ENCODE results near the gene KNDC1. TPM values are rescaled to one million over a fixed set of nuclear protein-coding genes. Genes with fewer than 3 reads are reported as not detected.

Gene KNDC1
- total and polyA plus RNA-seq, 10 of the 15 experiments (the other 5 are each of a cell fraction or from before 2014, with no cell fraction given), result 0.03 to 0.11 (median 0.05) TPM; not detected in 7

DNA sequence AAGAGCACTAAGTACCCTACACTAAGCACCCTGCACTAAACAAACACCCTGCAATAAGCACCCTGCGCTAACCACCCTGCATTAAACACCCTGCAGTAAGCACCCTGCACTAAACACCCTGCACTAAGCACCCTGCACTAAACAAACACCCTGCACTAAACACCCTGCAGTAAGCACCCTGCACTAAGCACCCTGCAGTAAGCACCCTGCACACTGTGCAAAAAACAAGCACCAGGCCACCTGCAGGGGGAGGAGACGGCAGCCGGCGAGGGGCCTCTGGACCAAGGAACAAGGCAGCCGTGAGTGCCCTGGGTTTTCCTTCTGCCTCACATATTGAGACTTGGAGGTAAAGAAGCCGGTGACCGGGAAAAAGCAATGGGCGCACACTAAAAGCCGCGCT, 30.2 kb downstream of the KNDC1 start:
- FAIRE-seq (no peak), DNase-seq (ENCODE audit: low read depth, low spot score) (no peak), ATAC-seq (no peak)
- ChIA-PET RAD21 (ENCODE audit: unreplicated experiment) (no interaction called here), CTCF (no interaction called here), SMC1A (ENCODE audit: uncharacterized antibody, unreplicated experiment) (no interaction called here), POLR2A (no interaction called here)
- H2AFZ ChIP-seq (ENCODE audit: control insufficient read depth, low read depth, low read length), result no peak overlapping the region
- H3K36me3 ChIP-seq (ENCODE audit: control insufficient read depth in 2 of 2, insufficient read depth in 2 of 2, low read length in 1 of 2), result no peaks in the 10 kb centered on the region
- no peaks in the 10 kb centered on the region for H3K79me2 ChIP-seq (ENCODE audit: control insufficient read depth, insufficient read depth, low read length)
- no peaks in the 10 kb centered on the region for H3K9me3 ChIP-seq (replicated peaks; ENCODE audit: control insufficient read depth, insufficient read depth, low read length)
- H3K4me3 ChIP-seq, result no peak overlapping the region
- intact Hi-C loops (cut with micrococcal nuclease; ENCODE audit: unreplicated experiment) (no loop called here), in situ Hi-C loops (cut with MboI) (no loop called here)
- no TSS peak for BruUV-seq (replicated peaks)
- H3K9ac ChIP-seq (ENCODE audit: control insufficient read depth, insufficient read depth, low read length), result no peak overlapping the region
- H3K4me1 ChIP-seq (ENCODE audit: control insufficient read depth, insufficient read depth, low read length), result no peaks in the 10 kb centered on the region
- WGBS (ENCODE audit: insufficient coverage, insufficient replicate concordance, low lambda C conversion rate, missing lambda C conversion rate), result 88% methylated on average over 10 of the region's 10 CpGs
- H3K27ac ChIP-seq (ENCODE audit: control insufficient read depth, insufficient read depth), result no peak overlapping the region
- H3K27me3 ChIP-seq (replicated peaks in 1 of 2; ENCODE audit: control insufficient read depth in 2 of 2, insufficient read depth in 2 of 2, low read length in 1 of 2), result no peaks in the 10 kb centered on the region
- H4K20me1 ChIP-seq (ENCODE audit: control insufficient read depth, insufficient read depth), result no peaks in the 10 kb centered on the region
- H3K4me2 ChIP-seq (ENCODE audit: control insufficient read depth, insufficient read depth), result no peak overlapping the region
- no peak for TF ChIP-seq ZNF622 (IDR thresholded peaks at IDR 0.05)
- TF ChIP-seq, protein P1, sequence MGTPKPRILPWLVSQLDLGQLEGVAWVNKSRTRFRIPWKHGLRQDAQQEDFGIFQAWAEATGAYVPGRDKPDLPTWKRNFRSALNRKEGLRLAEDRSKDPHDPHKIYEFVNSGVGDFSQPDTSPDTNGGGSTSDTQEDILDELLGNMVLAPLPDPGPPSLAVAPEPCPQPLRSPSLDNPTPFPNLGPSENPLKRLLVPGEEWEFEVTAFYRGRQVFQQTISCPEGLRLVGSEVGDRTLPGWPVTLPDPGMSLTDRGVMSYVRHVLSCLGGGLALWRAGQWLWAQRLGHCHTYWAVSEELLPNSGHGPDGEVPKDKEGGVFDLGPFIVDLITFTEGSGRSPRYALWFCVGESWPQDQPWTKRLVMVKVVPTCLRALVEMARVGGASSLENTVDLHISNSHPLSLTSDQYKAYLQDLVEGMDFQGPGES (IDR thresholded peaks at IDR 0.05), result no peak
- TF ChIP-seq, protein P2, sequence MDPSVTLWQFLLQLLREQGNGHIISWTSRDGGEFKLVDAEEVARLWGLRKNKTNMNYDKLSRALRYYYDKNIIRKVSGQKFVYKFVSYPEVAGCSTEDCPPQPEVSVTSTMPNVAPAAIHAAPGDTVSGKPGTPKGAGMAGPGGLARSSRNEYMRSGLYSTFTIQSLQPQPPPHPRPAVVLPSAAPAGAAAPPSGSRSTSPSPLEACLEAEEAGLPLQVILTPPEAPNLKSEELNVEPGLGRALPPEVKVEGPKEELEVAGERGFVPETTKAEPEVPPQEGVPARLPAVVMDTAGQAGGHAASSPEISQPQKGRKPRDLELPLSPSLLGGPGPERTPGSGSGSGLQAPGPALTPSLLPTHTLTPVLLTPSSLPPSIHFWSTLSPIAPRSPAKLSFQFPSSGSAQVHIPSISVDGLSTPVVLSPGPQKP (IDR thresholded peaks at IDR 0.05; ENCODE audit: low read depth, low read length), result no peak
- TF ChIP-seq CHD4 (IDR thresholded peaks at IDR 0.05), result no peak
- no peak for TF ChIP-seq PML (IDR thresholded peaks at IDR 0.05; ENCODE audit: low read length)
- TF ChIP-seq, protein P3, sequence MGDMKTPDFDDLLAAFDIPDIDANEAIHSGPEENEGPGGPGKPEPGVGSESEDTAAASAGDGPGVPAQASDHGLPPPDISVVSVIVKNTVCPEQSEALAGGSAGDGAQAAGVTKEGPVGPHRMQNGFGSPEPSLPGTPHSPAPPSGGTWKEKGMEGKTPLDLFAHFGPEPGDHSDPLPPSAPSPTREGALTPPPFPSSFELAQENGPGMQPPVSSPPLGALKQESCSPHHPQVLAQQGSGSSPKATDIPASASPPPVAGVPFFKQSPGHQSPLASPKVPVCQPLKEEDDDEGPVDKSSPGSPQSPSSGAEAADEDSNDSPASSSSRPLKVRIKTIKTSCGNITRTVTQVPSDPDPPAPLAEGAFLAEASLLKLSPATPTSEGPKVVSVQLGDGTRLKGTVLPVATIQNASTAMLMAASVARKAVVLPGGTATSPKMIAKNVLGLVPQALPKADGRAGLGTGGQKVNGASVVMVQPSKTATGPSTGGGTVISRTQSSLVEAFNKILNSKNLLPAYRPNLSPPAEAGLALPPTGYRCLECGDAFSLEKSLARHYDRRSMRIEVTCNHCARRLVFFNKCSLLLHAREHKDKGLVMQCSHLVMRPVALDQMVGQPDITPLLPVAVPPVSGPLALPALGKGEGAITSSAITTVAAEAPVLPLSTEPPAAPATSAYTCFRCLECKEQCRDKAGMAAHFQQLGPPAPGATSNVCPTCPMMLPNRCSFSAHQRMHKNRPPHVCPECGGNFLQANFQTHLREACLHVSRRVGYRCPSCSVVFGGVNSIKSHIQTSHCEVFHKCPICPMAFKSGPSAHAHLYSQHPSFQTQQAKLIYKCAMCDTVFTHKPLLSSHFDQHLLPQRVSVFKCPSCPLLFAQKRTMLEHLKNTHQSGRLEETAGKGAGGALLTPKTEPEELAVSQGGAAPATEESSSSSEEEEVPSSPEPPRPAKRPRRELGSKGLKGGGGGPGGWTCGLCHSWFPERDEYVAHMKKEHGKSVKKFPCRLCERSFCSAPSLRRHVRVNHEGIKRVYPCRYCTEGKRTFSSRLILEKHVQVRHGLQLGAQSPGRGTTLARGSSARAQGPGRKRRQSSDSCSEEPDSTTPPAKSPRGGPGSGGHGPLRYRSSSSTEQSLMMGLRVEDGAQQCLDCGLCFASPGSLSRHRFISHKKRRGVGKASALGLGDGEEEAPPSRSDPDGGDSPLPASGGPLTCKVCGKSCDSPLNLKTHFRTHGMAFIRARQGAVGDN (IDR thresholded peaks at IDR 0.05), result no peak
- no peak for TF ChIP-seq MXI1 (IDR thresholded peaks at IDR 0.05; ENCODE audit: low read depth, low read length)
- TF ChIP-seq, protein P4, sequence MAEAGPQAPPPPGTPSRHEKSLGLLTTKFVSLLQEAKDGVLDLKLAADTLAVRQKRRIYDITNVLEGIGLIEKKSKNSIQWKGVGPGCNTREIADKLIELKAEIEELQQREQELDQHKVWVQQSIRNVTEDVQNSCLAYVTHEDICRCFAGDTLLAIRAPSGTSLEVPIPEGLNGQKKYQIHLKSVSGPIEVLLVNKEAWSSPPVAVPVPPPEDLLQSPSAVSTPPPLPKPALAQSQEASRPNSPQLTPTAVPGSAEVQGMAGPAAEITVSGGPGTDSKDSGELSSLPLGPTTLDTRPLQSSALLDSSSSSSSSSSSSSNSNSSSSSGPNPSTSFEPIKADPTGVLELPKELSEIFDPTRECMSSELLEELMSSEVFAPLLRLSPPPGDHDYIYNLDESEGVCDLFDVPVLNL (IDR thresholded peaks at IDR 0.05; ENCODE audit: low read depth, low read length), result no peak
- TF ChIP-seq SREBF2 (IDR thresholded peaks at IDR 0.05; ENCODE audit: low read length), result no peak
- TF ChIP-seq CREB1 (IDR thresholded peaks at IDR 0.05; ENCODE audit: low read depth), result no peak
- TF ChIP-seq, protein P5, sequence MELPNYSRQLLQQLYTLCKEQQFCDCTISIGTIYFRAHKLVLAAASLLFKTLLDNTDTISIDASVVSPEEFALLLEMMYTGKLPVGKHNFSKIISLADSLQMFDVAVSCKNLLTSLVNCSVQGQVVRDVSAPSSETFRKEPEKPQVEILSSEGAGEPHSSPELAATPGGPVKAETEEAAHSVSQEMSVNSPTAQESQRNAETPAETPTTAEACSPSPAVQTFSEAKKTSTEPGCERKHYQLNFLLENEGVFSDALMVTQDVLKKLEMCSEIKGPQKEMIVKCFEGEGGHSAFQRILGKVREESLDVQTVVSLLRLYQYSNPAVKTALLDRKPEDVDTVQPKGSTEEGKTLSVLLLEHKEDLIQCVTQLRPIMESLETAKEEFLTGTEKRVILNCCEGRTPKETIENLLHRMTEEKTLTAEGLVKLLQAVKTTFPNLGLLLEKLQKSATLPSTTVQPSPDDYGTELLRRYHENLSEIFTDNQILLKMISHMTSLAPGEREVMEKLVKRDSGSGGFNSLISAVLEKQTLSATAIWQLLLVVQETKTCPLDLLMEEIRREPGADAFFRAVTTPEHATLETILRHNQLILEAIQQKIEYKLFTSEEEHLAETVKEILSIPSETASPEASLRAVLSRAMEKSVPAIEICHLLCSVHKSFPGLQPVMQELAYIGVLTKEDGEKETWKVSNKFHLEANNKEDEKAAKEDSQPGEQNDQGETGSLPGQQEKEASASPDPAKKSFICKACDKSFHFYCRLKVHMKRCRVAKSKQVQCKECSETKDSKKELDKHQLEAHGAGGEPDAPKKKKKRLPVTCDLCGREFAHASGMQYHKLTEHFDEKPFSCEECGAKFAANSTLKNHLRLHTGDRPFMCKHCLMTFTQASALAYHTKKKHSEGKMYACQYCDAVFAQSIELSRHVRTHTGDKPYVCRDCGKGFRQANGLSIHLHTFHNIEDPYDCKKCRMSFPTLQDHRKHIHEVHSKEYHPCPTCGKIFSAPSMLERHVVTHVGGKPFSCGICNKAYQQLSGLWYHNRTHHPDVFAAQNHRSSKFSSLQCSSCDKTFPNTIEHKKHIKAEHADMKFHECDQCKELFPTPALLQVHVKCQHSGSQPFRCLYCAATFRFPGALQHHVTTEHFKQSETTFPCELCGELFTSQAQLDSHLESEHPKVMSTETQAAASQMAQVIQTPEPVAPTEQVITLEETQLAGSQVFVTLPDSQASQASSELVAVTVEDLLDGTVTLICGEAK (IDR thresholded peaks at IDR 0.05; ENCODE audit: borderline replicate concordance), result no peak
